Mesenchymal stem cell (in vitro differentiated cells and primary cell): ENCODE measurements around the gene FCGBP.

Experiments used
- DNase-seq: peaks from one replicate; pipeline ENCODE4 v3.0.0-alpha.2; 2013
- H2AFZ ChIP-seq: one replicate; pipeline ENCODE4 v1.6.1; 2013; ENCODE audit warnings: low read depth, mild to moderate bottlenecking, control low read depth, inconsistent platforms, low read length, moderate library complexity
- H2AK5ac ChIP-seq: 2 replicates; pipeline ENCODE4 v1.6.1; 2013; ENCODE audit warnings: low read length, moderate library complexity, mild to moderate bottlenecking, inconsistent platforms; ENCODE audit not compliant: severe bottlenecking
- H2BK120ac ChIP-seq: one replicate; pipeline ENCODE4 v1.6.1; 2013; ENCODE audit warnings: low read depth, mild to moderate bottlenecking, inconsistent platforms, low read length, moderate library complexity
- H2BK12ac ChIP-seq, 2 experiments: one replicate each; pipeline ENCODE4 v1.6.1; 2013; ENCODE audit warnings: inconsistent platforms in 2 of 2, low read length in 2 of 2, mild to moderate bottlenecking in 2 of 2, moderate library complexity in 2 of 2, control low read depth in 1 of 2
- H2BK15ac ChIP-seq: one replicate; pipeline ENCODE4 v1.6.1; 2013; ENCODE audit warnings: mild to moderate bottlenecking, low read depth, inconsistent platforms; ENCODE audit not compliant: poor library complexity, severe bottlenecking
- H2BK5ac ChIP-seq: 2 replicates; pipeline ENCODE4 v1.6.1; 2013; ENCODE audit warnings: low read depth, mild to moderate bottlenecking, low read length, control low read depth, inconsistent platforms; ENCODE audit not compliant: poor library complexity, severe bottlenecking
- H3K14ac ChIP-seq, 2 experiments: one replicate each; pipeline ENCODE4 v1.6.1; 2013; ENCODE audit warnings: inconsistent platforms in 2 of 2, low read length in 2 of 2, control low read depth in 1 of 2, mild to moderate bottlenecking in 1 of 2, moderate library complexity in 1 of 2
- H3K18ac ChIP-seq, 2 experiments: one replicate each; pipeline ENCODE4 v1.6.1; 2013; ENCODE audit warnings: inconsistent platforms in 2 of 2, low read length in 2 of 2, control low read depth in 1 of 2, low read depth in 1 of 2, mild to moderate bottlenecking in 1 of 2
- H3K23ac ChIP-seq, 2 experiments: one replicate each; pipeline ENCODE4 v1.6.1; 2013; ENCODE audit warnings: inconsistent platforms in 2 of 2, low read length in 2 of 2, mild to moderate bottlenecking in 2 of 2, moderate library complexity in 2 of 2, control low read depth in 1 of 2
- H3K27ac ChIP-seq: 2 replicates; pipeline ENCODE4 v1.5.1; 2013; ENCODE audit warnings: mild to moderate bottlenecking, moderate library complexity, low read length, control low read depth, inconsistent platforms; ENCODE audit not compliant: poor library complexity, severe bottlenecking
- H3K27me3 ChIP-seq, 2 experiments: 2 replicates each; pipeline versions ENCODE4 v1.6.1 to v1.7.0; 2013; ENCODE audit warnings: low read length in 2 of 2, mild to moderate bottlenecking in 2 of 2, moderate library complexity in 2 of 2, control low read depth in 1 of 2, inconsistent platforms in 1 of 2; ENCODE audit not compliant: control insufficient read depth in 1 of 2, insufficient read depth in 1 of 2
- H3K36me3 ChIP-seq, 2 experiments: 2 replicates each; pipeline versions ENCODE4 v1.6.1 to v1.7.0; 2013; ENCODE audit warnings: low read length in 2 of 2, control low read depth in 1 of 2, inconsistent platforms in 1 of 2, low read depth in 1 of 2, mild to moderate bottlenecking in 1 of 2; ENCODE audit not compliant: insufficient read depth in 2 of 2, control insufficient read depth in 1 of 2
- H3K4ac ChIP-seq, 2 experiments: one replicate each; pipeline ENCODE4 v1.6.1; 2013; ENCODE audit warnings: inconsistent platforms in 2 of 2, low read length in 2 of 2, mild to moderate bottlenecking in 2 of 2, moderate library complexity in 2 of 2, control low read depth in 1 of 2, low read depth in 1 of 2
- H3K4me1 ChIP-seq: 2 replicates; pipeline ENCODE4 v1.6.1; 2013; ENCODE audit warnings: low read depth, low read length, control low read depth; ENCODE audit not compliant: control insufficient read depth, insufficient read depth
- H3K4me2 ChIP-seq: 2 replicates; pipeline ENCODE4 v1.6.1; 2013; ENCODE audit warnings: low read length, mild to moderate bottlenecking, inconsistent platforms; ENCODE audit not compliant: poor library complexity, severe bottlenecking
- H3K4me3 ChIP-seq, 2 experiments: 2 replicates each; pipeline versions ENCODE4 v1.5.1 to v1.7.0; 2013; ENCODE audit warnings: low read length in 2 of 2, mild to moderate bottlenecking in 2 of 2, control low read depth in 1 of 2, low read depth in 1 of 2; ENCODE audit not compliant: insufficient read depth in 1 of 2
- H3K79me1 ChIP-seq: replicated peaks from 2 replicates; pipeline ENCODE4 v1.6.1; 2013; ENCODE audit warnings: mild to moderate bottlenecking, control low read depth, low read length, inconsistent platforms; ENCODE audit not compliant: poor library complexity, severe bottlenecking
- H3K9ac ChIP-seq: 2 replicates; pipeline ENCODE4 v1.7.0; 2013; ENCODE audit warnings: mild to moderate bottlenecking, low read length, moderate library complexity
- H3K9me3 ChIP-seq: 2 replicates; pipeline ENCODE4 v1.7.0; 2013; ENCODE audit warnings: mild to moderate bottlenecking, low read length; ENCODE audit not compliant: control insufficient read depth
- H4K8ac ChIP-seq: one replicate; pipeline ENCODE4 v1.6.1; 2013; ENCODE audit warnings: inconsistent platforms, mild to moderate bottlenecking, low read length, moderate library complexity
- H4K91ac ChIP-seq: one replicate; pipeline ENCODE4 v1.6.1; 2013; ENCODE audit warnings: mild to moderate bottlenecking, low read length, inconsistent platforms
- WGBS: methylation state at CpG from one replicate; pipeline ENCODE4 v1.1.7; 2013; ENCODE audit warnings: mixed read lengths; 5-methylcytosine and 5-hydroxymethylcytosine counted together

FCGBP gene

DNA sequence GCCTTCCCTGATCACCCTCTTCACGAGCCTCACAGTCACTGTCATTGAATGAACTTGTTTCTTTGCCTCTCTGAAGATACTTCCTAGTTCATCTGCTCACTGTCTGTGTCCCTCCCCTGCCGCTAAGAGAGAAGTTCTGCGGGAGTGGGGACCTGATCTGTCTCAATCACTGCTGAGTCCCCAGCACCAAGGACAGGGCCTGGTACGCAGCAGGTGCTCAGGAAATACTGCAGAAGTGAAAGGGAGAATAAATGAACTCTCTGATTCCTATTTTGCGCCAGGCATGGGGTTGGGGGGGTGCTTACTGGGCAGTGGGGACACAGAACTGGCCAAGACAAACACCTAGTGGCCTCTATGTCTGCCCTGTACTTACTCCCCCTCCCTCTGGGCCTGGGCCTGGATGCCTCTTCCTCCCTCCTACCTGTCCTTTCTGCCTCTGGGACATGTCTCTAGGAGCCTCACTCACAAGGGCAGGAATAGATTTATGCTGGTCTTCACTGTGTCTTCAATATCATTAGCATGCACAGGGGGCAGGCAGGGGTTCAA is 17.5 kb downstream of the FCGBP start:
- no peaks in the 10 kb centered on the region for H3K4me1 ChIP-seq
- H2BK15ac ChIP-seq = no peak overlapping the region
- H3K79me1 ChIP-seq = no peaks in the 10 kb centered on the region
- H4K91ac ChIP-seq = no peak overlapping the region
- no peak overlapping the region for H2AFZ ChIP-seq
- no peak overlapping the region for H3K4me3 ChIP-seq
- H3K4ac ChIP-seq = no peak overlapping the region
- H3K27me3 ChIP-seq = peaks cover 0 to 33% of the 10 kb centered on the region in 2 experiments
- H3K36me3 ChIP-seq = peaks cover 0 to 5% of the 10 kb centered on the region in 2 experiments
- H3K4me2 ChIP-seq = no peak overlapping the region
- H3K14ac ChIP-seq = no peak overlapping the region
- no peak overlapping the region for H3K9ac ChIP-seq
- no peak overlapping the region for H2BK120ac ChIP-seq
- no peak overlapping the region for H3K18ac ChIP-seq
- 68% methylated on average over 5 of the region's 5 CpGs for WGBS
- DNase-seq = no peak
- H3K9me3 ChIP-seq = no peaks in the 10 kb centered on the region
- H2BK12ac ChIP-seq = no peak overlapping the region
- H2AK5ac ChIP-seq = no peak overlapping the region
- no peak overlapping the region for H3K27ac ChIP-seq
- no peak overlapping the region for H3K23ac ChIP-seq
- H2BK5ac ChIP-seq = no peak overlapping the region
- H4K8ac ChIP-seq = no peak overlapping the region

DNA sequence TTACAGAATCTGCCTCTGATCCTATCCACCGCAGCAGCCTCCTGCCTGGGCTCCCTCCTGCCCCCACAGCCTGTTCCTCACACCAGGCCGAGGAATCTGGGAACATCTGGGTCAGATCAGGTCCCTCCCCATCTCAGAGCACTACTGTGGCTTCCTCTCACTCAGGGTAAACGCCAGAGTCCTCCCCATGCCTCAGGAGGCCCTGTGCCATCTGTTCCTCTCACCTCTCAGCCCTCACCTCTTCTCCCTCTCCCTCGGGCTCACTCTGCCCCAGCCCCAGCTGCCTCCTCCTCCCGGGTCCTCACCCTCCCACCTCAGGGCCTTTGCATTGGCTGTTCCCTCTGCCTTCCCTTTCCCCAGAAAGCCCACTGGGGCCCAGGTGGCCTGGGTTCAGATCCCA is 18.2 kb downstream of the FCGBP start:
- Histone ChIP-seq H3K4me1 (no peaks in the 10 kb centered on the region), H2BK15ac (no peak overlapping the region), H3K4ac (no peak overlapping the region), H3K4me3 (no peak overlapping the region), H3K23ac (no peak overlapping the region), H3K9me3 (no peaks in the 10 kb centered on the region), H2BK5ac (no peak overlapping the region), H3K4me2 (no peak overlapping the region), H3K36me3 (peaks cover 0 to 5% of the 10 kb centered on the region in 2 experiments), H4K8ac (no peak overlapping the region), H2BK120ac (no peak overlapping the region), H4K91ac (no peak overlapping the region), H2BK12ac (no peak overlapping the region), H3K27ac (no peak overlapping the region), H2AFZ (no peak overlapping the region), H2AK5ac (no peak overlapping the region), H3K14ac (no peak overlapping the region), H3K9ac (no peak overlapping the region), H3K18ac (no peak overlapping the region), H3K79me1 (no peaks in the 10 kb centered on the region), H3K27me3 (peaks cover 0 to 33% of the 10 kb centered on the region in 2 experiments)
- 57% methylated on average over 5 of the region's 5 CpGs for WGBS
- DNase-seq = no peak

DNA sequence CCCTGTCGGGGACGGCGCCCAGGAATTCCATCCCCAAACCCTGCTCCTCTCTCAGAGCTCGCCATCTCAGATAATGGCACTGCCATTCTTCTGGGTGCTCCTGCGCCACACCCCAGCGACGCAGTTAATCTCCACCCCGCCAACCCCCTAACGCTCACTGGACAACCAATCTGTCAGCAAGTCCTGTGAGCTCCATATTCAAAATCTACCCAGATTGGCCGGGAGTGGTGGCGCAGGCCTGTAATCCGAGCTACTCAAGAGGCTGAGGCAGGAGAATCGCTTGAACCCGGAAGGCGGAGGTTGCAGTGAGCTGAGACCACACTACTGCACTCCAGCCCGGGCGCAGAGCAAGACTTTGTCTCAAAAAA is 18.6 kb downstream of the FCGBP start:
- H4K8ac ChIP-seq = no peak overlapping the region
- 85% methylated on average over 17 of the region's 17 CpGs for WGBS
- no peak overlapping the region for H2BK15ac ChIP-seq

DNA sequence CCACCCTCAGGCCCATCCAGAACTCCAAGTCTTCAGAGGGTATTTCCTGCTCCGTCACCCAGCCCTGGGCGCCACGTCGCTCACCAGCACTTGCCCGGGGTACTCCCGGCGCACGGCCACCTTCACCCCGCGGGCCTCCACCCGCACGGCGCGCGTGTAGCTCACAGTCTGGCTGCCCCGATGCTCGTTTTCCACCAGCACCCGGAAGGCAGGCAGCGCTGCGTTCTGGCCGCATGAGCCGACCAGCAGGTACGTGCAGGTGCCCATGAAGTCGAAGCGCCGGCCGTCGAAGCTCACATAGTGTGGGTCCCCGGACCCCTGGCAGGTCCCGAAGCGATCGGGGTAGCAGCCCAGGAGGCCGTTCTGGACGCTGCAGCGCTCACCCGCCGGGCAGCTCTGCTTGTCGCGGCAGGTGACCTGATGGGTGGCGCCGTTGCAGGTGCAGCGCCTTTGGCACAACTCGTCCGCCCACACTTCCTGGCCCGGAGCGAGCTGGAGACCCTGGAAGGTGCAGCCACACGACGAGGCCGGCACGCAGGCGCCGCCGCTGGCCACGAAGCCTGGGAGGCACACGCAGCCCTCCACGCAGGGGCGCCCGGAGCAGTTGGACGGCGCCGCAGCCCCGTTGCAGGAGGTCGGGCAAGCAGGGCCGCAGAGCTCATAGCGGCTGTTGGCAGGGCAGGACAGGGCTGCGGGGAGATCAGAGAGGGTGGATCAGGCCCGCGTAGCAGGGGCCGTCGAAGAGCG is 19.2 kb downstream of the FCGBP start:
- no peak overlapping the region for H3K4me2 ChIP-seq
- no peak overlapping the region for H2BK5ac ChIP-seq
- peaks cover 0 to 5% of the 10 kb centered on the region in 2 experiments for H3K36me3 ChIP-seq
- no peak overlapping the region for H3K18ac ChIP-seq
- 83% methylated on average over 71 of the region's 71 CpGs for WGBS
- no peak for DNase-seq
- no peak overlapping the region for H3K23ac ChIP-seq
- H3K79me1 ChIP-seq = no peaks in the 10 kb centered on the region
- no peak overlapping the region for H3K4me3 ChIP-seq
- no peak overlapping the region for H3K9ac ChIP-seq
- no peak overlapping the region for H3K27ac ChIP-seq
- peaks cover 0 to 33% of the 10 kb centered on the region in 2 experiments for H3K27me3 ChIP-seq
- no peak overlapping the region for H2BK120ac ChIP-seq
- no peak overlapping the region for H3K4ac ChIP-seq
- no peak overlapping the region for H4K8ac ChIP-seq
- H4K91ac ChIP-seq = no peak overlapping the region
- H2AFZ ChIP-seq = no peak overlapping the region
- H2BK15ac ChIP-seq = no peak overlapping the region
- H3K4me1 ChIP-seq = no peaks in the 10 kb centered on the region
- no peak overlapping the region for H2AK5ac ChIP-seq
- H2BK12ac ChIP-seq = no peak overlapping the region
- no peaks in the 10 kb centered on the region for H3K9me3 ChIP-seq
- H3K14ac ChIP-seq = no peak overlapping the region

More for the DNA sequence above, 18.6 kb downstream of the FCGBP start:
- Histone ChIP-seq H2AK5ac (no peak overlapping the region), H3K14ac (no peak overlapping the region), H4K91ac (no peak overlapping the region), H3K4ac (no peak overlapping the region), H3K4me3 (no peak overlapping the region), H2BK120ac (no peak overlapping the region), H2BK5ac (no peak overlapping the region), H3K4me2 (no peak overlapping the region), H3K27me3 (peaks cover 0 to 33% of the 10 kb centered on the region in 2 experiments), H2AFZ (no peak overlapping the region), H3K9ac (no peak overlapping the region), H3K36me3 (peaks cover 0 to 5% of the 10 kb centered on the region in 2 experiments), H3K79me1 (no peaks in the 10 kb centered on the region), H3K18ac (no peak overlapping the region), H3K23ac (no peak overlapping the region), H2BK12ac (no peak overlapping the region), H3K9me3 (no peaks in the 10 kb centered on the region), H3K27ac (no peak overlapping the region), H3K4me1 (no peaks in the 10 kb centered on the region)
- DNase-seq = no peak
